DND-41 (cell line): ENCODE measurements around the gene SIX3.

Experiments
- ATAC-seq: fragments of 200-7000 bp; cut with Tn5 transposase; 3 replicates; pipeline ENCODE4 v1.9.1; 2021; ENCODE audit warnings: low read depth; ENCODE audit not compliant: insufficient read depth
- DNase-seq: peaks from one replicate; pipeline ENCODE4 v3.0.0-alpha.2; 2020
- H2AFZ ChIP-seq: 2 replicates; pipeline ENCODE4 v1.6.0; 2012; ENCODE audit warnings: low read depth, low read length
- H3K27ac ChIP-seq: 2 replicates; pipeline ENCODE4 v1.5.1; 2012; ENCODE audit warnings: low read length, inconsistent platforms
- H3K27me3 ChIP-seq: fragments of 200-600 bp; sonication (generic); 2 replicates; pipeline ENCODE4 v1.6.0; 2012; ENCODE audit warnings: low read length, mild to moderate bottlenecking, inconsistent platforms; ENCODE audit not compliant: insufficient read depth, poor library complexity
- H3K36me3 ChIP-seq: 2 replicates; pipeline ENCODE4 v1.5.1; 2012; ENCODE audit warnings: low read length, inconsistent platforms; ENCODE audit not compliant: insufficient read depth
- H3K4me1 ChIP-seq: 2 replicates; pipeline ENCODE4 v1.5.1; 2012; ENCODE audit warnings: mild to moderate bottlenecking, low read length; ENCODE audit not compliant: insufficient read depth
- H3K4me2 ChIP-seq: 2 replicates; pipeline ENCODE4 v1.6.0; 2012; ENCODE audit warnings: mild to moderate bottlenecking, moderate library complexity, low read length, inconsistent platforms; ENCODE audit not compliant: insufficient read depth
- H3K4me3 ChIP-seq, 2 experiments: fragments of 200-600 bp in 1 of 2; shearing (Covaris generic) in 1 of 2; 2 replicates each; pipeline ENCODE4 v1.5.1; 2012 to 2016; ENCODE audit warnings: inconsistent platforms in 2 of 2, low read length in 2 of 2, mild to moderate bottlenecking in 2 of 2, low read depth in 1 of 2, moderate library complexity in 1 of 2
- H3K79me2 ChIP-seq: 2 replicates; pipeline ENCODE4 v1.6.0; 2012; ENCODE audit warnings: low read length, inconsistent platforms; ENCODE audit not compliant: insufficient read depth
- H3K9ac ChIP-seq: 2 replicates; pipeline ENCODE4 v1.6.0; 2012; ENCODE audit warnings: low read depth, mild to moderate bottlenecking, inconsistent platforms, low read length, moderate library complexity
- H3K9me3 ChIP-seq: 2 replicates; pipeline ENCODE4 v1.5.1; 2012; ENCODE audit warnings: low read length, moderate library complexity, mild to moderate bottlenecking, inconsistent platforms; ENCODE audit not compliant: insufficient read depth, severe bottlenecking
- H4K20me1 ChIP-seq: 2 replicates; pipeline ENCODE4 v1.6.0; 2012; ENCODE audit warnings: low read length; ENCODE audit not compliant: insufficient read depth
- CTCF ChIP-seq: IDR thresholded peaks from 2 replicates; pipeline ENCODE4 v1.5.1; 2012; ENCODE audit warnings: borderline replicate concordance, low read length, moderate library complexity, mild to moderate bottlenecking; ENCODE audit not compliant: poor library complexity, severe bottlenecking; ENCODE audit errors: extremely low read depth
- EZH2 ChIP-seq: IDR thresholded peaks from 3 replicates; pipeline ENCODE4 v1.6.1; 2012; ENCODE audit warnings: borderline replicate concordance, low read depth, mild to moderate bottlenecking, moderate library complexity, low read length, inconsistent platforms; ENCODE audit not compliant: severe bottlenecking

The SIX3 gene

GRCh38 chr2:44983836-44984604 lies 42.5 kb downstream of the SIX3 start:
- Histone ChIP-seq H3K9ac (no peak overlapping the region), H3K27ac (no peak overlapping the region), H3K4me2 (no peak overlapping the region), H3K36me3 (no peaks in the 10 kb centered on the region), H3K4me3 (no peak overlapping the region), H3K9me3 (peaks cover 12% of the 10 kb centered on the region), H3K4me1 (peaks cover 6% of the 10 kb centered on the region), H2AFZ (no peak overlapping the region), H3K27me3 (no peaks in the 10 kb centered on the region), H3K79me2 (no peaks in the 10 kb centered on the region), H4K20me1 (no peaks in the 10 kb centered on the region)
- DNase-seq (no peak), ATAC-seq (no peak)
- TF ChIP-seq EZH2: no peak
- TF ChIP-seq CTCF: no peak

GRCh38 chr2:44989176-44989575 lies 47.7 kb downstream of the SIX3 start:
- no peaks in the 10 kb centered on the region for H3K4me1 ChIP-seq
- H3K36me3 ChIP-seq: no peaks in the 10 kb centered on the region
- H4K20me1 ChIP-seq: no peaks in the 10 kb centered on the region
- H3K9me3 ChIP-seq: peaks cover 18% of the 10 kb centered on the region
- no peak overlapping the region for H3K4me3 ChIP-seq
- TF ChIP-seq EZH2 (no peak), CTCF (no peak)
- no peak overlapping the region for H2AFZ ChIP-seq
- H3K79me2 ChIP-seq: no peaks in the 10 kb centered on the region
- ATAC-seq (no peak), DNase-seq (no peak)
- no peak overlapping the region for H3K4me2 ChIP-seq
- H3K27me3 ChIP-seq: no peaks in the 10 kb centered on the region
- H3K9ac ChIP-seq: no peak overlapping the region
- no peak overlapping the region for H3K27ac ChIP-seq

GRCh38 chr2:44994377-44994776 lies 52.9 kb downstream of the SIX3 start:
- no peak overlapping the region for H3K4me2 ChIP-seq
- H3K4me3 ChIP-seq: no peak overlapping the region
- no peak overlapping the region for H2AFZ ChIP-seq
- no peaks in the 10 kb centered on the region for H3K4me1 ChIP-seq
- TF ChIP-seq CTCF (no peak), EZH2 (no peak)
- no peaks in the 10 kb centered on the region for H3K36me3 ChIP-seq
- ATAC-seq: no peak
- no peak for DNase-seq
- H3K79me2 ChIP-seq: no peaks in the 10 kb centered on the region
- H3K9me3 ChIP-seq: peaks cover 6% of the 10 kb centered on the region
- no peaks in the 10 kb centered on the region for H4K20me1 ChIP-seq
- no peak overlapping the region for H3K27ac ChIP-seq
- H3K9ac ChIP-seq: no peak overlapping the region
- no peaks in the 10 kb centered on the region for H3K27me3 ChIP-seq
